GM18502 (cell line): ENCODE data around the gene CBX2.

Experiments
- ATAC-seq: cut with Tn5 transposase; IDR thresholded peaks from one replicate; pipeline ENCODE4 v1.9.1; 2021; ENCODE audit warnings: mild to moderate bottlenecking; ENCODE audit not compliant: unreplicated experiment, poor library complexity

The CBX2 gene

DNA sequence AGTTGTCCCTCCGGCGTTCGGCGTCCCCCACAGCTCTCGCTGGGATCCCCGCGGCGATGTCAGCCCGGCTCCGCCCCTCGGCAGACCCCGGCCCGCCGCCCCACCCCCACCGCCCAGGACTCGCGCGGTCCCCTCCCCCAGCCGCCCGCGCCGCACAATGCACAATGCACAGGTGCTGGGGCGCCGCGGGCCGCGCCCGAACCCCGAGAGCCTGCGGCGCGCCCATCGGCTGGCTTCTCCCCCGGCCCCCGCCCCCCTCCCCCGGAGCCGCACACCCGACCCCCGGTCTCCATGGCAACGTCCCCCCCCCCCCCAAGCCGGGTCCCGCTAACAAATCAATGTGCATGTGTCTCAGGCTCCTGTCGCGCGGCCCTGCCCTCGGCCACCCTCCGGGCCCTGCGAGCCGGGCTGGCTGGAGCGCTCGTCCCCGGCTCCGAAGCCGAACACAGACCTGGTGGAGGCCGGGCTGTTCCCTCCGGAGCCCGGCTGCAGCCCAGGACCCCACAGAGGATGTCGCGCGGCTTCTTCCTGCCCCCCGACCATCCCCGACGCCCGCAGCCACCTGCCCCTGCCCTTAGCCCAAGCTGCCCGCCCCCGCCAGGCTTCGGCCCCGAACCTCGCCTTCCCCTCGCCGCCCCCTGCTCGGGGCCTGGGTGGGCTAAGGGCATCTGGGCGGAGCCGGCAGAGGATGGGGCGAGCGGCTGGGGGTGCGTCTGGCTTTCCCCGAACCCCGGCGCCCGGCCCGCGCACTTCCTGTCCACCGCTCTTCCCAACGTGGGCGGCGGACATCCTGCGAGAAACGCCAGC, 19.7 kb downstream of the CBX2 start:
- peak; percentile 15 for ATAC-seq

DNA sequence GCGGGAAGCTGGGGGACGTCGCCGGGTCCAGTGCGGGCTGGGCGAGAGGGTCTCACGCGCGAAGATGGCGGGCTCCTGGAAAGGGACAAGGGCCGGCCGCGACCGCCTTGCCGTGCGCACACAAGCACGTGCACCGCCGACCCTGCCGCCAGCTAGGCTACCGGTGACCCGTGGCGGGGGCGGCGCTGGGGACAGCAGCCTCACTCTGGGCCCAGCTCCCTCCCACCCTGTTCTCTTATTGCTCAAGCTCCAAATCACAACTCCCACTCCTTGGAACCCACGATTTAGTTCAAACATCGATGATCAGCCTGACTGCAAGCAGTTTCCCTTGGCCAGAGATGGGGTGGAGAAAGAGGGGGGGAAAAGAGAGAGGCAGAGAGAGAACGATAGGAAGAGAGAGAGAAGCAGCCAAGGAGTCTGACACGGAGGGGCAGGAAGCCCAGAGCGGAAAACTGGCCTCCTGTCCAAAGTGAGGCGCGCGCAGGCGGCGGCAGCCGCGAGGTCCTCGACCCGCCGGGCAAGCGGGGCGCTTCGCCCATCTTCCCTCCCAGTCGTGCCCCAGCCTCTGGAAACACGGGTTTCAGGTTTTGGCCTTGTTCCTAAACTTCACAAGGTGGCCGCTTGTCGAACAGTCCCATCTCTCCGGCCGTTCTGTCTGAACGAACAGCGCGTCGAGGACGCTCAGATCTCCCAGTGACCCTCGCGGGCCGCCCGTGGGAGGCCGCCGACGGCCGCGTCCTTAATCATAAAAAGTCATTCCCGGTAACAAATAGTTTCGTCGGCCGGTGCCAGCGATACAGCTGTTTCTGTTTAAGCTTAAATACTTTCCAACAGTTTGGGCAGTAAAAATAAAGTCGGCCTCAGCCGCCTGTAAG, 20.6 kb downstream of the CBX2 start:
- ATAC-seq: no peak

DNA sequence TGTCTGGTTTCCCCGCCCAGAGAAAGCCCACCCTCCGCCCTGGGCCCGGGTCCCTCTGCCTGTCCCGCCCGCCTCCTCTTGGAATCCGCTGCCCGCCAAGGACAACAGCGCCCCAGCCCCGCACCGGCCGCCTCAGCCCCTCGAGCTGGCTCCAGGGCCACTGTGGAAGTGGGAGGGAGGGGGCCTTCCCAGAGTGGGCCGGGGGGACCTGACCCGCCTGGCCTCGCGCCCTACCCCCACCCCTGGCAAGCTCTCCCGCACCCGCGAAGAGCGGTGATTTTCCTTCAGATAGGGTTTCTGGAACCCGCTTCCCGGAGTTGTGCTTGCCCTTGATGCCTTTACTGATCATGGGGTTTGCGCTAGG, 21.2 kb downstream of the CBX2 start:
- ATAC-seq: no peak

DNA sequence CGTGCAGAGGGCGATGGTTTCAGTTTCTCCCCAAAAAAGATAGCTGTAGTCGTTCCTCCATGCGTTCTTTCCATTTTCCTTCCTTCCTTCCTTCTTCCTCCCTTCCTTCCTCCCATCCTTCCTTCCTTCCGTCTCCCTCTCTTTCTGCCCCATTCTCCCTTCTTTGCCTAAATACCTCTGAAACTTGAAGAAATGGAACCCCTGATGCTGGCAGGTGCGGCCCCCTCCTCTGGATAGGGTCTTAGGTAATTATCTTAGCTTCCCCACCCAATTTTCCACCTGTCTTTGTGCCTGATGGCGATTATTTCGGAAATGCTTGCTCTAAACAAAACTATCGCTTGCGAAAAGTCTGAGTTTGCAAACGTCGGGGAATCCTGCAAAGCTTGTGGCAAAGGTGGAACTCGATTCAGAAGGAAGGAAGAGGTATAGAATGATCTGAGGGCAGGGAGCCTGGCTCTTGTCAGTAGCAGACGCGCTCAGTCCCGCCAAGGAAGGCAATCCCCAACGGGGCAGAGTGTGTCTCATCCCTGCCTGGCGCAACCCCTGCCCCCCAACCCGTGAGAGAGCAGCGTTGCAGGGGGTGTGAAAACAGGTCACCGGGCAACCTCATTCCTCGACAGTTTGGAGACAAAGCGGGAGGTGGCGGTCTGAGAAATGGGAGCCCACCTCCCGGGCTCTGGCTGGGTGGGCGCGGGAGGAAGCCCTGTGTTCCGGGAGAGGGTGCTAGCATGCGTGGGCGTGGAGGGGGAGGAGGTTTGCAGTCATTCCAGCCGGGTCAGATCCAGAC, 21.8 kb downstream of the CBX2 start:
- no peak for ATAC-seq

DNA sequence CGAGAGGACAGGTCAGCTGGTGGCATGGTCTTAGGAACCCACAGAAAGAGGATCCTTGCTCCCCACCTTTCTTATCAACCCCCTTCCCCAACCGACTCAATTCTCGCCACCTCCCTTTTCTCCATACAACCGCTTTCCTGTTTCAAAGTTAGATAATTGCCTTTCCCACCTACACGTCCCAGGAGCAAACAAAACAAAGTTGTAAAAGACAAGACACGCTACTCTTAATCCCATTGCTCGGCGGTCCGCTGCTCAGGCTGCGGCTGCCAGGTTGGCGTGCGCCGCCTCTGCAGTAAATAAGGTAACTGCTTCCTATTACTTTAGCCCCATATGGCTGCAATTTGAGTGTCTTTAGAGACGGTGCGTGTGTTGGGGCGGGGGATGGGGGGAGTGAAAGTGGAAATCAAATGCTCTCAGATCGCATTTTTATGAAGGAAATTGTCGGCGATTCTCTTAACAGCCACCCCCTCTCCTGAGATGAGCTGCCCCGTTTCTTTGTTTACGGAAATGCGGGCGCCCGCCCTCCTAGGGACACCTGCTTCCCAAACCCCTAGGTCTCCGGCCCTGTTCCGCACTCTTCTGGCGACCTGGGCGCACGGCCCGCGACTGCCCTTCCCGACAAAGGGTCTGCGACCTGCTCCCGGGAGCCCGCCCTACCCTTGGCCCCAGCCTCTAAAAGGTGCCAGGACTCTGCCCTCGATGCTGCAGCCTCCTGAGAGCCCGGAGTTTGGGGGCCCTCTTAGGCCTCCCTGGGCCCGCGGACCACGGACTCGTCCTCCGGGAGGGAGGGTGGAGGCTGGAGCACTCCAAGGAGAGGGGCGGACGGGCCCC, 22.6 kb downstream of the CBX2 start:
- no peak for ATAC-seq

DNA sequence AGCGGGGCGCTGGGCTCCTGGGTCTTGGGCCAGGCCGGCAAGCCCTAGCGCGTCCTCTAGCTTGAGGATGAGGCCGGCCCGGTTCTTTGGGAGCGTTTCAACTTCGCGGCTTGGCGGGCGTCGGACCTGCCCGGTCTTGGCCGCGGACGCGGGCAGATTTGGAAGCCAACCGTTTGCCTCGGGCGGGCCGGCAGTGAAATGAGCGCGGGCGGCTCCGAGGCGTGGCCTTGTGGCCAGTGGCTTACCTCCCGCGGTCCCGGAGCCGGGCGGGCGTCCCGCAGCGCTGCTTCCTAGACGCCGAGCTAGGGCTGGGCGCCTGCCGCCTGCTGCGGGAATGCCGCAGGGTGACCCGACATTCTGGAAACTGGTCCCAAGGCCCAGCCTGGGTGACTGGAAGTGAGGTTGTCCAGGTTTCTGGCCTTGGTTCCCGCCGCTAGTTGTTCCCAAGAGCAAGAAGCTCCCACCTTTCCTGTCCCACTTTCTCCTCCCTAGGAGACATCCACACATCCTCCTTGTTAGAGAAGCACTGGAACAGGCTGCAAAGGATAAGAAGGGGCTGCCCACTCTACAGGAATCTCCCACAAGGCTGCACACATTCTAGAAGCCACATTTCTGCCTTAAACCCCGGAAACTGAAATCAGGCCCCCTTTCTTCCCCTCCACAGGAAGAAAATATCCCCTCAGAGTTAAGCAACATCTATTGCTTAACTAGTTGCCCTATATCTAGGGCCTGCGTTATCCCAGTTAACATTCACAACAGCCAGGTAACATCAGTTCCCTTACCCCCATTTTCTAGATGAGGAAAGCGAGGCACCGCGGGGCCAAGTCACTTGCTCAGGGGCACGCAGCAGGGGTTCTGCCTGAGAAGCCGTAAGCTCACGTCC, 23.4 kb downstream of the CBX2 start:
- ATAC-seq: no peak

DNA sequence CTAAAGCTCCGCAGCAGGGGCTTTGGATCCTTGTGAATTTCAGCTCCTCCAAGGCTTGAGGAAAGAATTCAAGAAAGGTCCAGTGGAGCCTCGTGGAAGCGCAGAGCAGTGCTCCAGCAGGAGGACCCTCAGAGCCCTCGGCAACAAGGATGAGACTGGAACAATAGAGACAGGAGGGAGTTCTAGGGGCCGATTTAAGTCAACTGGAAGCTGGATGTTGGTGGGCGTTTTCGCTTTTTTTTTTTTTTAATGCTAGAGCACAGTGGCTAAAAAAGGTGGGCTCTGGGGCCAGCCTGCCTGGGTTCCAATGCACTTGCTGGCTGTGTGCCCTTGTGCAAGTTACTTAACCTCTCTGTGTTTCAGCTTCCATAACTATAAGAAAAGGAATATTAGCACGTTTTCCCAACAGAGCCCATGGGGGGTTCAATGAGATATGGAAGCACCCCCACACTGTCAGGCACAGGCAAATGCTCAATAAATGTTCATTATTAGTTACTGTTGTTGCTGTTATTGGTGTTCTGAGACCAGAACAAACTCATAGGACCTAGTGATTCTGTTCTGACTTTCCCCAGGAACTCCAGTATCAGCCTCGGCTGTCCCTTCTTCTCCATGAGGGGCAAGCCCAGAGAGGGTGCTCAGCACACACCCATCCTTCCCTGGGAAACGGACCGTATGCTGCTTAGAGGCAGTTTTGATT, 24.2 kb downstream of the CBX2 start:
- ATAC-seq: no peak

DNA sequence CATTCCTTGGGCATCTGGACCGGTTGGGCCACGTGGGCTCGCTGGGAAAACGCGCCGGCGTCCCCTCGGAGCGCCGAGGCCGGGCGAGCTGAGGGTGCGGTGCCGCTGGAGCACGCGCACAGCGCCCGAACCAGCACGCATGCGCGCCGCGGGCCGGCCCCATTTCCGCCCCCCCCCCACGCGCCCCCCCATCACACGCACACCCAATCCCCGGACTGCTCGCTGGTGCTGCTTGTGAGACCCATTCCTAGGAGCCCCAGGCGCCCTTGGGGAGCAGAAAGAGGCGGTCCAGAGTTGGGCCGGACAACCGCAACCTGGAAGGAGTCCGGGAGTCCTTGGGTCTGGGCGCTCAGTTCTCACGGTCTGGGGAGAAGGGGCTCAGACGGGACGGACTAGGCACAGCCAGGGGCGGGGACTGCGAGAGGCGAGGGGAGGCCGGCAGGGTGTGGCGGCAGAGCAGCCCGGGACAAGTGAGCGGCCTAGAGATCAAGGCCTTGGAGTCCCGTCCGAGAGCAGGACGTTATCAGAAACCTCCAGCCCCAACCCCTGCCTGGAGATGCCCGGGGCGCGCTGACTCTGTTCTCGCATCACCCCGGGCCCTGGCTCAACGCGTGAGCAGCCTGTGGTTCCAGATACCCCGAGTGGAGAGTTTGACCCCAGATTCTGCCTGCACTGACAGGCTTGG, 24.9 kb downstream of the CBX2 start:
- no peak for ATAC-seq

DNA sequence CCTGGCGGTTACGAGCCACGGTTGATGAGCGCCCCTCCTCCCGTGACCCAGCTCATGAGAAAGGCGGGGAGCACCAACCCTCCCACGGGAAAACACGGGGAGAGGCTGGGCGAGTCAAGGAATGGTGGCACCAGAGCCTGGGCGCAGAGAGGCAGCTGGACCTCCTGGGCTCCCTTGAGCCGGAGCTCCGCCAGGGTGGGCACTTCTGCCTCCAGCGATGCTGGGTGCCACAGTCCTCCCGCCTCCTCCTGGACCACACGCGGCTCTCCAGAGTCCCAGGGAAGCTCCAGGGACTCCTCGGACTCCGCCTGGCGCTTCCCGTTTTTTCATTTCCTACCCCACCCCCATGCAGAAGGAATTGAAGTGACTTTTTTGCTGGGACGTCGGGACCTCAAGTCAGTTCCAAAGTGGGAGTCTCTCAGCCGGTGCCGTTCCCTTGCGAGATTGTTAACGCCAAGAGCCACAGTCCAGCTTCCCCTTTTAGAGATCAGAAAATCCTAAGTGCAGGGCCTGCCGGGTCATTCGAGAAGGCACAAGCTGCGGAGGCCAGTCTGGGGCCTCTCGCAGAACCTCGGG, 25.6 kb downstream of the CBX2 start:
- no peak for ATAC-seq

DNA sequence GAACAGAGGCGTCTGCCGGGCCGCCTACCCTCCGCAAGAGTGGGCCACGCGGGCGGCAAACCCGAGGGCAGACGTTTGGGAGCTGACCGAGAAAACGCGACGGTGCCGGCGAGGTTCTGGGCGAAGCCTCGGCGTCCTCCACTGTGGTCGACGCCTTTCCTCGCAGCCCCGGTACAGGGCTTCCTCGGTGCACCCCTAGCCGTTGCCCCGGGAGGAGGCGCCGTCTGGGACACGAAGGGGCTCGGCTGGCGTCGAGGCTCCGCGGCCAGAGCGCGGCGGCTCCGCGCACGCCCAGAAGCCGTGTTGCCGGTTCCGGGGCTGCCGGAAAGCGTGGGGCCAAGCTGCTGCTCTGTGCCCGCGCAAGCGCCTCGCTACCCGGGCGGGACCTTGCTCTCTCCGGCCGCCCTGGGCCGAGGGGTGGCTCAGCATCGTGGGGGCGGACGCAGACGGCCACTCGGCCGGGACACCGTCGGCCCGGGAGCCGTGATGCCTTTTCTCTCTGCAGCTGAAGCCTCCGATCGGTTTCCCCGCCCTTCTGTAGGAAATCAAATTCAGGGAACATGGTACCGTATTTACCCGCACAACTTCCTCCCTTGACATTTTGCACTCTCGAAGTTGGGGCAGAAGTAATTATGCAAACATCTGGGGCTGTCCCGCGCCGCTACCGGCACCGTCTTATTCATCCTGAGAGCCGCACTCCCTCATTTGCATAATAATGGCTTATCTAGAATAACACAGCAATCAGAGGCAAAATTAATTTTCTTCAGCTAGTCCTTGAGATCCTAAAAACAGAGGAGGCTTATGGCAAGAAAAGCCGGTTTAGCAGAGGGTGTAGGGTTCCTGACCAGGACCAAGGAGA, 26.3 kb downstream of the CBX2 start:
- ATAC-seq: peak; percentile 69

DNA sequence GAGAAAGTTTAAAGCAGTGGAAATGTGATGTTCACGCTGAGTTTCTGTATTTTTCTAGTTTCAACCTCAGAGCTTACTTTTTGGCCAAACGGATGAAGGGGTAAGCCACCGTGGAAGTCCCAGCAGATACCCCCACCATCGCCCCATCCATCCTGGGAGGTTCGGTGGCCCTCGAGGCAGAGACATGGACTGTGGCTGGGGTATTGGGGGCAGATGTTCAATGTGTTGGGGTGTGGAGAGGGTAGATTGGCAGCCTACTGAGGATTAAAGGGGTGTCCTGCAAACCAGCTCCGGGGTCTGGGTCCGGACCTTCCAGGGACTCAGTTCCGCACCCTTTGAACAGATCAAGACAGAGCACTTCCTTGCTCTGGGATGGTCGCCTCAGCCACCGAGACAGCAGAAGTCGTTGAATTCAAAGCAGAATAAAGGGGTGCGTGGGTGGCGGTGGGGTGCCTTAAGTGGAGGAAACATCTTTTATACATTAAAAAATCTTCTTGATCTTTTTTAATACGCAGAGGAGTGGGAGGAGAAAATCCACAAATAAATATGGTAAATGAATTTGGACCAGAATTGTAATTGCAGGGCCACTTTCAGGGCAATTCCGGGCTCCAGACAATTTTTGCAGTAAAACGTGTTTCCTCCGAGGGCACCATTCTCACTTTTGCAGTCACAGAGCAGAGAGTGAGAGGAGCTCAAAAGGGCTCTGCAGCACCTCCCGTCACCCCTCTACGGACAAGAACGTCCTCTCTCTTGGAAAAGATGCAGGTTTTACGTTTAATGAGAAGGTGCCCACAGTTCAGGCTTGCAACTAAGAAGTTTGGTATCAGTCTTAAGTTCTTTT, 27.1 kb downstream of the CBX2 start:
- ATAC-seq: no peak

DNA sequence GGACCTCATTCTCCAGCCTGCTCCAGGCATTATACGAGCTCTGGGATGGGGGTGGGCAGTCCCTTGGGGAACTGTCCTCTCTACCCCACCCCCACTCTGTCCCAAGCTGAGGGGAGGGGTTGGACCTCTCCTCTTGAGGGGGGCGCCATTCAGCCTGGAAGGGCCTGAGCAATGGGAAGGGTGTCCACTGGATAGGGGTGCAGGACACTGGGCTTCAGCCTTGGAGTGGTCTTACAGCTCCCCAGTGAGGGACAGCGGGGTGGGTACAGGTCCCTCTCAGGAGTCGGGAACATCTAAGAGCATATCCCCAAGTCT, 28.5 kb downstream of the CBX2 start:
- no peak for ATAC-seq

DNA sequence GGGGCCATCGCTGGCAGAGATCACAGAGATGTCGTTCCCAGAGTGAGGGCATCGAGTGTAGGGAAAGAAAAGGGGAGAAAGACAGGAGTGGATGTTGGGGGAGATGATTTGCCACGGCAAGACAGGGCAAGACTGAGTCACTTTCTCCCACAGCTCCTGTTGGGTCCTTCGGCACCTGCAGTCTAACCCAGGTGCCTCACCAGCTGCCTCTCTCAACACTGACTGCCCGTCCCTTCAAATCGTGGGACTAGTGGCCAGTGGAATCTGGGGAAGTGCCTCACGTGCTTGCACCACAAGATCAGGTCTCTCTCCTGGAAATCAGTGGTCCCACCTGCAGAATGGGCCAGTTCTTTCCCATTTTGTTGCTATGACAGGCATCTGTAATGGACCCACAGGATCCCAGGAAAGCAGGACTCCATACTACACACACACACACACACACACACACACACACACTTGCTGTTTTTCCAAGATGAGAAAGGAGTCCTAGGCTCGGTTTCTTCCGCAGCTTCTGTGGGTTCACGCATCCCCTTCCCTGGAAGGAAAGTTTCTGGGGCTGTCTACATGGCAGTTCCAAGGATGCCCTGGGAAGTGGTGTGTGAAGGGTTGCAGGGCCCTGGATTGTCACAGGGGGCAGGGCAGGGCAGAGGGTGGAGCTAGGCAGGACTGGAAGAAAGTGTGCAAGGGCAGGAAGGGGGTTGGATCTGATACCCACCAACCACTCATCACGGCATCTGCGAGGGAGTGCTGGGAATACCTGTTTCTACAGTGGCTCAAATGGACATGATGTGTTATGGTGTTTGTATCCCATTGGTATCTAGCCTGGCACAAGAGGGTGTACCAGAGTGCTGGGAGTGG, 29.1 kb downstream of the CBX2 start:
- no peak for ATAC-seq

DNA sequence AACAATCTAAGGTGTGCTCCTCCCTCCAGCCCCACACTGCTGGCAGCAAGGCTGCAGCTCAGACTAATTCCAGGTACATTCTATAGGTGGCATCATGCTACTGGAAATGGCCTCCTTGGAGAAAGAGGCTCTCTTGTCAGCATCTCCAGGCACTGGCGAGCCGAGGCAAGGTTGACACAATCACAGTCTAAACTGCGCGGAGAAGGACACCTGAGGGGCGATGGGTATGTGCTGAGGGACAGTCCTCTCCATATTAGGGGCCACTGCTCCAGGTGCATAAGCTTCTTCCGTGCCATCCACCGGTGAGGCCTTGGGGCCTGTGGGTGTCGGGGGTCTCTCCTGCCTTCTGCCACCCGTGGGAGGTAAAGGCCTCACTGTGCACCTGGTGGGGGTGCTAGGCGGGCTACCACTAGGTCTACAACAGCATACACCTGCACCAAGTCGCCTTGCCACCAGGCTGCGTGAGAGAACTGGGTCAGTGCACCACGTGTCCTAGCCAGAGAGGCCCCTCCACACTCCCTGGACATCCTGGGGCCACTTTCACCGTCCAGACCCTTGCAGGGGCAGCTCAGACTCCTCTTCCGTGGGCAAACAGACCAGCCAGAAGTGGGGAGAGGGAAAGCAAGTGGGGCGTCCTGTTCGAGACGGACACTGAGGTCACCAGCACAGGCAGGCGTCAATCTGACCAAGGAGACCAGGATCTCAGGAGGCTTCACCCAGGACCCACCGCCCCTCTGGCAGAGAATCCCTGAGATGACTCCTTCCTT, 31.0 kb downstream of the CBX2 start:
- ATAC-seq: no peak
